GM21360 (cell line): Measurements from ENCODE around the gene CCDC6.

Source experiments
- ATAC-seq: cut with Tn5 transposase; IDR thresholded peaks from one replicate; pipeline ENCODE4 v1.9.1; 2021; ENCODE audit warnings: mild to moderate bottlenecking, moderate library complexity; ENCODE audit not compliant: unreplicated experiment

CCDC6 gene

DNA sequence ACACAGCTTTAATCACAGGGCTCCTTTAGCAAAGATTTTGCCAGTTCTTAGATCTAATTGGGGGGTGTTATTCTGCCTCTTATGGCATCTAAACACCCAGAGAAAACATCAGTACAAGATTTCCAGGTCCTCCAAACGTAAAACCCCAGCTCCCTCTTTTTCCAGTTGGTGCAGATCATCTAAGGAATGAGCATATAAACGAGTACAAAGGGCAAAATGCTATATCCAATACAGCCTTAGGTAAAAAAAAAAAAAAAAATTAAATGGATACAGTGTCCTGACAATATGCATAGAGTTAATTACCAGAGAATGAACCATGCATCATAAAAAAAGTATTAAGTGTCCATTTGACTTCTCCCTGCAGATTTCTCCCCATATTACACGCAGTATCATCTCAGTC lies 50.3 kb downstream of the CCDC6 start:
- ATAC-seq = no peak

DNA sequence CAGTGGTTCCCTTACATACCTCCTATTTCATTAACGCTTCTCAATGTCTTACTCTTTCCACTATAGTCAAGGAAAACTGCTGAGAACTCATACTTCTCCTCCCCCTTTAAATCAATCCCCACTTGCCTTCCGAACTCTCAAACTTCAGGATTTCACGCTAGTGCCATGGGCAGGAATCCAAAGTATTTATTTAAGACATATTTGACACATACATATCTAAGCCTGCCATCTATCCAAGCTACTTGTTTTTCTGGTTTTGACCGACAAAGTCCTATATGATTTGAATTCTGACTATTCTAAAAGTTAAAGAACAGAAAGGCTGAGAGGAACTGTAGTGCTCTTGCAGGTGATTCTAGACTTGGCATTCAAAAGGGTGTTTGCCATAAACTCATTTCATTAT lies 51.8 kb downstream of the CCDC6 start:
- no peak for ATAC-seq

DNA sequence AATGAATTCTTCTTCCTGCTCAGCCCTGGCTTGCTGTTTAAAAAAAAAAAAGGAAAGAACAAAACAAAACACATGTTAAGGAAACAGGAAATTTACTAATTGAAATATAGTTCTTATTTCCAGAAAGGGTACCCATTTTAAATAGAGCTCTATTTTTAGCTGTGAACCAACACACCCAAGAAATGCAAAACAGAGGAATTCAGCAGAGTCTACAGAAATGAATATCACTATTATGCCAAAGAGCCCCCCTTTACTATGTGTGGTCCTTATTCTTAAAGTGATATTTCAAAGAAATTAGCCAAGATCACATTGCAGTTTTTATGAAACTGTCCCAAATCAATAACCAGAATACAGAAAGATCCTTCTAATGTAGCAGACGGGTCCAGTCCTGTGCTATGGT lies 53.7 kb downstream of the CCDC6 start:
- no peak for ATAC-seq

DNA sequence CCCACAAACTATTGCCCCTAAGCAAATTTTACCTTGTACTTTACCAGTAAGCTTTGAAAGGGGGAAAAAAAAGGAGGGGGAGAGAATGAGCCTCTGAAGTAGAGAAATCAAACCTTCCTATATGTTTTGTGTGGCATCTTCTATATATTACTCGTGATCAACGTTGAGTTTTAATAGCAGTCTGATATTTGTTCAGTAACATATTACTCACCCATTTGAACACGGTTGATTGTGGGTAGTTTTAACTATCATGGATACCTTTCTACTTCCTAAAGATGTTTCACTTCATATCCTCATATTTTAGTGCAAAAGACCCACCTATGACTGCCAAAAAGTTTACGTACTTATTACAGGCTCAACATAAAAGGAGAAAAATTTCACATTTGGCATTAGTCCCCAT lies 54.5 kb downstream of the CCDC6 start:
- ATAC-seq = no peak

DNA sequence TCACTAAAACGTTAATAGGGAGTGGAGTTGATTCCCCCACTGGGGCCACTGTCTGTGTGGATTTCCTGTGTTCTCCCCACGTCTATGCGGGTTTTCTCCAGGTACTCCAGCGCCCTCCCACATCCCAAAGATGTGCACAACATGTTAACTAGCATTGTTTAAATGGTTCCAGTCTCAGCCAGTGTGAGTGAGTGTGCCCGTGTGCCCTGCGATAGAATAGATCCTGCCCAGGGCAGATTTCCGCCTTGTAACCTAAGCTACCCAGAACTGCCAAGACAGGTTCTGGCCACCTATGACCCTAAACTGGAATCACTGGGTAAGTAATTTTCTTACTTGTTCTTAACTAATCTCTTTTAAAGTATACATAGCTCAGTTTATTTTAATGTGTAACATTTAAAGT lies 58.5 kb downstream of the CCDC6 start:
- ATAC-seq = no peak

DNA sequence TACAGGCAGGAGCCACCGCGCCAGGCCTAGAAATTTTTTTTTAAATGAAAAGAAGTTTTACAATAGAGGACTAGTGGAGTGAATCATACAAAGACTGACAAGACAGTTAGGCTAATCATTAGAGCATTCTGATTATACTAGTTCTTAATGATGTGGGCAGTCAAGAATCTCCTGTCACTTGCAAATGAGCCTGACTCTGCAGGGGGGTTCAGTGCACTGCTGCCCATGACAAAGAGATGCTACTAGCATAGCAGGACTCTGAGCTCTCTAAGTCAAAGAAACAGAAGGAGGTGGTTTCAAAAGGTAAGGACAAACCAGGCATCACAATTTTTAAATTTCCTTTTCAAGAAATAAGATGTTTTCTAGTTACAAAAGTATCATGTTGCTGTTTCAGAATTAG lies 59.0 kb downstream of the CCDC6 start:
- ATAC-seq = no peak

DNA sequence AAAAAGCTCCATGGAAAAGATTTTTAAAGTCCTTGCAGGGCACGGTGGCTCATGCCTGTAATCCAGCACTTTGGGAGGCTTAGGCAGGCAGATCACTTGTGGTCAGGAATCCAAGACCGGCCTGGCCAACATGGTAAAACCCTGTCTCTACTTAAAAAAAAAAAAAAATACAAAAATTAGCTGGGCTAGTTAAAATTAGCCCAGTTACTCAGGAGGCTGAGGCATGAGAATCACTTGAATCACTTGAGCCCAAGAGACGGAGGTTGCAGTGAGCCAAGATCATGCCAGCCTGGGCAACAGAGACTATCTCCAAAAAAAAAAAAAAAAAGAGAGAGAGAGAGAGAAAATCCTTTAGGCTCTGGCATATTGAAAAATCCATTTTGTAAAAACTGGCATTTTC lies 61.9 kb downstream of the CCDC6 start:
- ATAC-seq = no peak

DNA sequence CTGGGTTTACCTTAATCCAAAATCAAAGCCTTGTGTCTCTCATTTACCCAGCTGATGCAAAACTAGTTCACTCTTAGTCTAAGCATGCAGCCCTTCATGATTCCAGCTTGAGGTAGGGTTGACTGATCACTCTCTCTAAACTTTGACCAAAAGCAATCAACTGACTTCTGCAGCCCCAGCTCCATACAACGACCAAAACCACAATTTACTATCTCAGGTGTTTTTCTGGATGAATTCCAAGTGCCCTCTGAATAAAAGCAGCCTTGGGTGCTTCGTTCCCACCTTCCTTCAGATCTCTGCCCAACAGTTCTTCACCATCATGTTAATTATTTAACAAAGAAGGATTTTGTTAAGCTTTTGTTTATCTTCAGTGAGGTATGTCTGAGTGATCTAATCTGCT lies 62.6 kb downstream of the CCDC6 start:
- ATAC-seq = no peak

DNA sequence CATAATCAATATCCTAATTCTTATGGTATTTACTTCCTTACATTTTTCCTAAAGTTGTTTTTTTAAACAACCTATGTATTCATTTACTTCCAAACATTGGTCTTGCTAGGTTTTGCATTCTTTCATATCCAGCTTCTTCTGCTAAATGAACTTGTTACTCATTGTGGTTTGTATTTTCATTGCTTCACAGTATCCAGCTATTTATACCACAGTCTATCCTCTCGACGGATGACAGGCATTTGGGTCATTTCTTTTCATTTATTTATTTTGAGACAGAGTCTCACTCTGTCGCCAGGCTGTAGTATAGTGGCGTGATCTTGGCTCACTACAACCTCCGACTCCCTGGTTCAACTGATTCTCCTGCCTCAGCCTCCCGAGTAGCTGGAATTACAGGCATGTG lies 66.8 kb downstream of the CCDC6 start:
- no peak for ATAC-seq

DNA sequence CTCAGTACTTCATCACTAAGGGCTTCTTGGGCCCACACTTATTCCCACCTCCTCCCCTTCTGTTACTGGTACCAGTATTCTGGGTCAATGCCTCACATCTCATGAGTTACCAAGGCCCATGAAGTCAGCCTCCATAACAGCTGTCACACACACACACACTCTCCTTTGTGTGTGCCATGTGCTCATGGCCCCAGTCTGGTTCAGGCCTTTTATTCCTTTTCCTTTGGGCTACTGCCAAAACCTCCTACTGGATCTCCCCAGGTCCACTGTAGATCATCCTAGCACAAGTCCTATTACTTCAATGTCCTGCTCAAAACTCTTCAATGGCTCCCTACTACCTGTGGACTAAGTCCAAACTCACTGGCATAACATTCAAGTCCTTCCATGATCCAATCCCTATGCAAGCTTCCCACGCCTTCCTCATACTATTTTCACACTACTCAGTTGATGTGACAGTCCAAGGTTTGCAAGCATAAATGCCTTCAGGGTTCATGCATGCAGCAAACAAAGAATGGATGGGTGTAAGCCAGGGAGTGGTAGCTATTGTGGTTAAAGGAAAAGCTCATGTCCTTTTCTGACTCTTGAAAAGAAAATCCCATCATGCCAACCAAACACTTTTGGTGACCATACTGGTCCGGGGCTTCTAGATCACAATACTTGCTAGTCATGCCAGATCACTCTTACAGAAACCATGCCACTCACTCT lies 68.1 kb downstream of the CCDC6 start:
- no peak for ATAC-seq

DNA sequence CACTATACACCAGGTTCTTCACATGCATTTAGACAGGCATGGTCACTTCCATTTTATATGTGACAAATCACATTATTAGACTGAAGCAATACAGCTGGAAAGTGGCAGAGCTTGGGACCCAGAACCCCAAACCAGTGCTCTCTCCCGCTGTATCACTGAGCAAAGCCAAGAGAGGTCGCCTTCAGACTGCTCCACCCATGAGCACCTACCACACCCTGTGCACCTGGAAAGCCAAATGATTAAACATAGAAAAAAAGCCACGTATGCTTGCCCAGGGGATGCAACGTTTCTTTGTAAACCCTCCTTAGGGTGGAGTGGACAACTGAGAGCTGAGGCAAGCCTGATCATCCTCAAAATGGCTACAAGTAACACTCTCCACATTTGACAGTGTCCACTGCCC lies 72.5 kb downstream of the CCDC6 start:
- no peak for ATAC-seq

DNA sequence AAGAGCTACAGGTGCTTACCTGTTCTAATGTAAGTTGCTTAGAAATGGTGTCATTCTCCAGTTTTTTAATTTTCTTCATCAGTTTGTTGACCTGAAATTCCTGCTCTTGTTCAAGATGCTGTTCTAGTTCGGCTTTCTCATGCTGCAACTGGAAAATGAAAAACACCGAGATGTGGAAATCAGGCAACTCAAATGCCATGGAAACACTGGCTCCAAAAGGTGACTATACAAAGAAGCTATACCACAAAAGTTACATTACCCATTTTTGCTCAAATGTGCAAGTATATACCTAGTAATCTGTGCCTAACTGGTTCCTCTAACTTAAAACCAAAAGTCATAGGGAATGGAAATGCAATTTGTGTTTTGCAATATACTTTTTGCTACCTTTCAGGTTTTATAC lies 73.8 kb downstream of the CCDC6 start:
- ATAC-seq = no peak

DNA sequence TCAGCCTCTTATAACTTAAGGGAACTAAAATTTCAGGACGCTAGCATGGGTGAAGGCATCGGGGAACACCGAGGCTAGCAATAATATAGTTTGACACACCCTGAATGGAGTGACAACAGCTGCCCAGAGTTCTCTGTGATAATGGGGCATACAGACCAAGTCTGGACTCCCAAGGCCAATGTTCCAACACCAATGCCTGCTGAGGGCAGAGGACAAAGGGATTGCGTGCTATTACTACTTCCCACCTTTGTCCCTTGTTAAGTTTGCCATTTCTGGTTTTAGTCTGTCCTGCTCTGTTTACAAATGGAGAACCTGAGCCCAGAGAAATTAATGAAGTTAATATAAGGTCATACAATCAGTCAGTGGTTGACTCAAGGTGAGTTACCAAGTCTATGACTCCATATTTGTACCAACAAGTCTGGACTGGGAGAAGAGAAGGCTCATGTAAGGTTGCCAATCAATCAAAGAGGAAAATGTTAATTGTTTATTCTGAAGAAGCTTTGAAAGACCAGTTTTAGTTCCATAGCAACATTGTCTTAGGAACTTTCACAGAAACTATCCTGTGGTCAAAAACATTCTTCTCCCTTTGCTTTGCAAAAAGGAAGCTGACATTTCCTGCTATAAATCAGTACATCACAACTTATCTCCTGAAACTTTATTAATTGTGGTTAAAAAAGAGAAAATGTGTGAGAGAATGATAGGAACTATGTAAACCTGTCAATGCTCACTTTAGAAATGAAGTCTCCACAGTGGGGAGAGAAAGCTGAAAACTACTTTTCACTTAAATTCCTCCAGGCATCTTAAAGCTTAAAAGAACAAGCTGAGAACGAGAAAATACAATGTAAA lies 74.5 kb downstream of the CCDC6 start:
- ATAC-seq = no peak

DNA sequence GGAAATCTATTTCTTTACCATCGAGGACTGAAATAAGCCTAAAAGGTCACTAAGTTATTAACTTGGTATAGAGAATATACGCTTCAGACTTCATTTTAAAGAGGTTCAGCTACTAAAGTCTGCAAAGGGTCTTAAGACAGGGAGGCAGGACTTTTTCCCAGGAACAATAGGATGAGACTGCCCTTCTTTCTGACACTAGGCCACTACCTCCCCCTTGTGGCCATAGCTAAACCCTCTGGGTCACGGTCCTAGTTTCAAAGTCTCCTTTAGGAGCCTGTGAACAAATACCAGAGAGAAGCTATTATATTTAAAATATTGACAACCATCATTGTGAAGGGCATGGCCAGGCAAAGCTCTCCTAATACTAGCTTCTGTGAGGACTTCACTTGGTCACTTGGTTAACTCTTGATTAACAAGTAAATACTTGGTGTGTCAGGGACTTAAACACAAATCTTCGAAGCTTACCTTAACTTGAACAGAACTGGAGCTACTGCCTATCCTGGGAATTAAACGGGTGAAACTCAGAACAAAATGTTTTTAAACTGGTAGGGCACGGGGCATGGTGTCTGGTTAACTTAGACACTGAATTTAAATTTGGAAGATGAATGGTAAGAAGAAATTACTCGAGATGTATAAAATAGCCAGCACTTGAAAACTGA lies 75.6 kb downstream of the CCDC6 start:
- ATAC-seq = no peak

DNA sequence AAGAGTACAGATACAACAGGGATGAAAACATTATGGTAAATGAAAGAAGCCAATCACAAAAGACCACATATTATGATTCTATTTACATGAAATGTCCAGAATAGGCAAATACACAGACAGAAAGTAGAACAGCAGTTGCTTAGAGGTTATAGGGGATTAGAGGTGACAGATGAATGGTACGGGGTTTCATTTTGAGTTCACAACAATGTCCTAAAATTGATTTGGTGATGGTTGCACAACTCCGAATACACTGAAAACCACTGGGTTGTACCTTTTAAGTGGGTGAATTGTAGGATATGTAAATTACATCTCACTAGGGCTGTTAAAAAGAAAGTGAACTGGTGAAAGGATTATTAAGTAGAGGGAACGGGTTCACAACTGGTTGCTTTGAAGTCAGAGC lies 76.8 kb downstream of the CCDC6 start:
- peak; percentile 87 for ATAC-seq

DNA sequence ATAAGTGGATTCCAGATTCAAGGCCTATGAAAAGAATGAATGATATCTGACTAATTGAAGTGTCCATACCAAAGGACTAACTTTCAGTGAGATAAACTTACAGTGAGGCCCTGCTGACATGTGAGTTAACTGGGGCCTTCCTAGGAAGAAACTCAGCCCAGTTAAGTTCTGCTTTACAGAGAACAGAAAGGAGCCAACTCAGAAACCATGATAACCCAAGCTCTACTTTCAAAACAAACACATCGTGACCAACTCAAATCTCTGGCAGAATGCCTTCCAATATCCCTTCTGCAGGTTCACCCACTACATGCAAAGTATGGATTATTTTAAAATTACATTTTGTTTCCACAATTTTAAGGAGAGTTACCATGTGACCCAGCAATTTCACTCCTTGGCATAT lies 77.3 kb downstream of the CCDC6 start:
- ATAC-seq = no peak

DNA sequence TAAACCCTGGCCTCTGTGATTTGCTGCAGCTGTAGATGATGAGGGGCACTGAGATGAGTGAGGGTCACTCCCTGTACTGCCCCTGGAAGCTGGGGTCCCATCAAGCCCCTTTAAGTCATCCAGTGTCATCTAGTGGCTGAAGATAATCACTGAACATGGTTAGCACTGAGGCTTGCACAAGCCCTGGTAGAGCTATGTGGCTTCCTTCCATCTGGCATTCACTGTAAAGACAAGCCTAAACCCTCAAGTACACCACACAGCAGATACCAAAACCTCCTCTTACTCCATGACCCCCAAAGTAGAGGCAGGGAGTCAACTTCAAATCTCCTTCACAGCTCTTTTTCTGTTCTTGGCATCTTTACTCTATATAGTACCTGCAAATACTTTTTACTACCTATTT lies 80.4 kb downstream of the CCDC6 start:
- ATAC-seq = no peak

DNA sequence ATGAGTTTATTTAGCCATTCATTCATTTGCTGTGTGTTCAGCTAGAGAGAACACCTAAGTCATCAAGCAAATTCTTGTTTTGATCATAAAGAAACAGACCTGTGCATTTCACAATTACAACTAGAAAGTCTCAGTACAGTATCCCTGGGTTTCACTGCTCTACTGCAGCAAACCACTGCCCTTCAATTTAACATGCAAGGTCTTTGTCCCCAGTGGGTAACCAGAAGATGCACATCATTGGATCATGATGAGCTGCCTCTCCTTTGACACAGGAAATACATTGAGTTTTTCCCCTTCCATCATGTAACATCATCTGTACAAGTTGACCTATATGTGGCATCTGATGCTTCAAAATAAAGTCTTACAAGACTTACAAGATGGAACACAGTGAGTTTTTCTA lies 82.6 kb downstream of the CCDC6 start:
- no peak for ATAC-seq

DNA sequence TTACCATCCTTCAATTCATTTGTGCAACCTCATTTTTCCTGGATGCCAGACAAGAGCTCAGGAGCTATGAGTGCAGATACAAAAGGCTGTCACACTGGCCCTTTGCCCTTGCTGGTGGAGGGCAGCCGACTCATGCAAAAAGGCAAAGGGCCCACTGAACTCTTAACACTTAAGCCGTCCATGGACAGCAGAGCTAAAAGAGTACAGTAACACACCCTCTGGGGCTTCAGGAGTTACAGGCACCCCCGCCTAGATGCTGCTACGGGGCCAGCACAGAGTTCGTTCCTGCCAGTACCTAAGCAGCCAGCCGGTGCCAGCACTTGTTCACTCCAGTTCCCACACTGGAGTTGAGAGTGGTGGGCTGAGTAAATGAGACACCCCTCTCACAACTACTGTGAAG lies 83.2 kb downstream of the CCDC6 start:
- no peak for ATAC-seq

DNA sequence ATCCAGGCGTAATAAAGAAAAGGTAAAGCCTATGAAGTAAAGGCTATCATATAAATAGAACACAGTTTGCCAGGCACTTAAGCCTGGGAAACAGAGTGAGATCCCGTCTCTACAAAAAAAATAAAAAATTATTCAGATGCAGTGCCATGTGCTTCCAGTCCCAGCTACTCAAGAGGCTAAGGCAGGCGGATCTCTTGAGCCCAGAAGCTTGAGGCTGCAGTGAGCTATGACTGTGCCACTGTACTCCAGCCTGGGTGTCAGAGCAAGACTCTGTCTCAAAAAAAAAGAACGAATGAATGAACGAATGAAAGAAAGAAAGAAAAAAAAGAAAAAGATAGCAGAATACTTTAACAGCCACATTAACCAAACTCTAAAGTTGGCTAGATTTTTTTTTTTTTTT lies 85.9 kb downstream of the CCDC6 start:
- no peak for ATAC-seq

DNA sequence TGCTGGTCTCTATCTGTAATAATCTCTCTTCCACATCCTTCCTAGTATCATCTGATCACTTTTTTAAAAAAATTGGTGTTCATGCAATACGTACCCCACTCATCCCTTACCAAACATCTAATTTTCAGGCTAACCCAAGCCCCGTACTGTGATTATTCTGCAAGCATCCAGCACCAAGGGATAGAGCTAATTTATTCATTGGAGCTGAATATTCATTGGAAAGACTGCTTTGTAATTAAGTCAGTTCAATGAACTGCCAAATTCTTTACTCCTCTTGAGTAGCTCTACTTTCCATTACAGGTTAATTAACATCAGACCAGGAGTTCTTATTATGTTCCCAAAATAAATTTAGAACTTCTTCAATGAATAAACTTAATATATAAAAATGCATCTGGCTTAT lies 86.7 kb downstream of the CCDC6 start:
- ATAC-seq = no peak

DNA sequence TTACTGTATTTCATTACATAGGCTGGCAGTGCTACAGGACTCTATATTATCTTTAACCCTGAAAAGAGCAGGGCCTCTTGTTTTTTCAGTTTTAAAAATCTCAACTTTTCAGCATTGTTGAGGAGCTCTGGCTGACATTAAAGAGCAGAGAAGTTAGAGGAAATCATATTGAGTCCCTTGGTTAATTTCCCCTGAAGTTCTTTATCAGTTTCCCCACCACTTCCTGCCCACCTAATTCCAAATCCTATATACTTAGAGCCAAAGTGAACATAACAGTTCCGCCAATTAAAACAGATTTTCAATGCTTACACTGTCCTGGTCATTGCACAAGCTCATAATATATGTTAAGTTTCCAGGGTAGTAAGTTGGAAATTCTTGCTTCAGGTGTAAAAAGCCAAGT lies 87.1 kb downstream of the CCDC6 start:
- no peak for ATAC-seq
